Astrocyte (in vitro differentiated cells and primary cell): ENCODE results near the gene SLC44A5.

Experiments used
- CTCF ChIP-seq: IDR thresholded peaks from 2 replicates; pipeline ENCODE4 v1.5.1; 2011; ENCODE audit warnings: low read depth, mild to moderate bottlenecking, inconsistent platforms, low read length, moderate library complexity; ENCODE audit not compliant: insufficient read depth
- EZH2 ChIP-seq: IDR thresholded peaks from 2 replicates; pipeline ENCODE4 v1.6.1; 2012; ENCODE audit warnings: mild to moderate bottlenecking, low read length, inconsistent platforms; ENCODE audit not compliant: insufficient read depth

GRCh38 chr1:75305061-75305460 lies 305.9 kb downstream of the SLC44A5 start:
- TF ChIP-seq CTCF = no peak
- TF ChIP-seq EZH2 = no peak
